Calu3 (cell line): ENCODE measurements around the gene SHTN1. TPM values are rescaled to one million over a fixed set of nuclear protein-coding genes. Genes with fewer than 3 reads are reported as not detected.

Experiments
- BruUV-seq: library from RNA; stranded (reverse); fragments of 400-500 nt; replicated peaks from 2 replicates; lab custom pipeline; 2021; lab: Mats Ljungman, UMichigan
- CTCF ChIA-PET: fragments of 300-600 bp; sonication (Branson Sonifier 250); formaldehyde crosslinking; loops from one replicate; lab custom pipeline; 2022; ENCODE audit warnings: antibody characterized with exemption; lab: Charles Lee
- DNase-seq: peaks from one replicate; pipeline ENCODE4 v3.0.0; 2022
- H3K27ac Mint-ChIP-seq: one replicate; pipeline ENCODE4 v1.8.0; 2022; ENCODE audit warnings: mixed read lengths; ENCODE audit not compliant: unreplicated experiment
- H3K27me3 Mint-ChIP-seq: one replicate; pipeline ENCODE4 v1.8.0; 2022; ENCODE audit warnings: mixed read lengths; ENCODE audit not compliant: unreplicated experiment
- H3K36me3 Mint-ChIP-seq: one replicate; pipeline ENCODE4 v1.8.0; 2022; ENCODE audit warnings: mild to moderate bottlenecking, moderate library complexity, mixed read lengths; ENCODE audit not compliant: insufficient read depth, unreplicated experiment
- H3K4me1 Mint-ChIP-seq: one replicate; pipeline ENCODE4 v1.8.0; 2022; ENCODE audit warnings: mild to moderate bottlenecking, low read depth, mixed read lengths; ENCODE audit not compliant: unreplicated experiment
- H3K4me3 Mint-ChIP-seq: one replicate; pipeline ENCODE4 v1.8.0; 2022; ENCODE audit warnings: mild to moderate bottlenecking, low read depth, moderate library complexity, mixed read lengths; ENCODE audit not compliant: unreplicated experiment
- H3K9me3 Mint-ChIP-seq: one replicate; pipeline ENCODE4 v1.8.0; 2022; ENCODE audit warnings: low read depth, mixed read lengths; ENCODE audit not compliant: unreplicated experiment
- intact Hi-C: fragments of 100-400 bp; cut with micrococcal nuclease; formaldehyde crosslinking; loops from one replicate; pipeline ENCODE4 v1.10.0; 2022; ENCODE audit not compliant: unreplicated experiment
- total RNA-seq: library from RNA; stranded (reverse); gene quantifications from 2 replicates; pipeline ENCODE4 v1.2.3, GENCODE V29; 2022
- TF ChIP-seq, protein P1 (sequence below): fragments of 200-600 bp; IDR thresholded peaks from one replicate; pipeline ENCODE4 v1.8.0; 2022; ENCODE audit warnings: antibody characterized with exemption; ENCODE audit not compliant: unreplicated experiment

Gene SHTN1
- total RNA-seq, 1 experiment from 2014 or later: 32.3 TPM

DNA sequence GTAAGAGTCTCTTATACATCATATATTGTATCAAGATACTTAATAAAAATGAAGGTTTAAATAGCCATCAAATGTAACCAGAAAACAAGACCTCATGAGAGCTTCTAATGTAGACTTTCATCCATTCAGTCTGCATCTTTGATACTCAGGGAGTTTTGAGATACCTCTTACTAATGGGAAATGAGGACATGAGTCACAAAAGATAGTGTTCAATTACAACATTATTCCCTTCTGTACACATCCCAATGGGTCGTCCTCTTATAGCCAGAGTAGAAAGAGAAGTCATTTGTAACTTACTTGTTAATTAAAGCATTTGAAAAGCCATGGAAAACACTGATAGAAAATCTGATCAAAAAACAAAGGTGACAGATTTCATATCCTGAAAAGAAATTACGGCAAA is 19.4 kb downstream of the SHTN1 start:
- intact Hi-C loops: no loop called here
- H3K4me1 Mint-ChIP-seq: peaks cover 13% of the 10 kb centered on the region
- H3K27me3 Mint-ChIP-seq: no peaks in the 10 kb centered on the region
- DNase-seq: no peak
- peaks cover 6% of the 10 kb centered on the region for H3K36me3 Mint-ChIP-seq
- H3K9me3 Mint-ChIP-seq: no peaks in the 10 kb centered on the region
- CTCF ChIA-PET: no interaction called here
- BruUV-seq: no TSS peak
- H3K27ac Mint-ChIP-seq: no peak overlapping the region
- TF ChIP-seq, protein P1, sequence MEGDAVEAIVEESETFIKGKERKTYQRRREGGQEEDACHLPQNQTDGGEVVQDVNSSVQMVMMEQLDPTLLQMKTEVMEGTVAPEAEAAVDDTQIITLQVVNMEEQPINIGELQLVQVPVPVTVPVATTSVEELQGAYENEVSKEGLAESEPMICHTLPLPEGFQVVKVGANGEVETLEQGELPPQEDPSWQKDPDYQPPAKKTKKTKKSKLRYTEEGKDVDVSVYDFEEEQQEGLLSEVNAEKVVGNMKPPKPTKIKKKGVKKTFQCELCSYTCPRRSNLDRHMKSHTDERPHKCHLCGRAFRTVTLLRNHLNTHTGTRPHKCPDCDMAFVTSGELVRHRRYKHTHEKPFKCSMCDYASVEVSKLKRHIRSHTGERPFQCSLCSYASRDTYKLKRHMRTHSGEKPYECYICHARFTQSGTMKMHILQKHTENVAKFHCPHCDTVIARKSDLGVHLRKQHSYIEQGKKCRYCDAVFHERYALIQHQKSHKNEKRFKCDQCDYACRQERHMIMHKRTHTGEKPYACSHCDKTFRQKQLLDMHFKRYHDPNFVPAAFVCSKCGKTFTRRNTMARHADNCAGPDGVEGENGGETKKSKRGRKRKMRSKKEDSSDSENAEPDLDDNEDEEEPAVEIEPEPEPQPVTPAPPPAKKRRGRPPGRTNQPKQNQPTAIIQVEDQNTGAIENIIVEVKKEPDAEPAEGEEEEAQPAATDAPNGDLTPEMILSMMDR: no peak
- no peak overlapping the region for H3K4me3 Mint-ChIP-seq

DNA sequence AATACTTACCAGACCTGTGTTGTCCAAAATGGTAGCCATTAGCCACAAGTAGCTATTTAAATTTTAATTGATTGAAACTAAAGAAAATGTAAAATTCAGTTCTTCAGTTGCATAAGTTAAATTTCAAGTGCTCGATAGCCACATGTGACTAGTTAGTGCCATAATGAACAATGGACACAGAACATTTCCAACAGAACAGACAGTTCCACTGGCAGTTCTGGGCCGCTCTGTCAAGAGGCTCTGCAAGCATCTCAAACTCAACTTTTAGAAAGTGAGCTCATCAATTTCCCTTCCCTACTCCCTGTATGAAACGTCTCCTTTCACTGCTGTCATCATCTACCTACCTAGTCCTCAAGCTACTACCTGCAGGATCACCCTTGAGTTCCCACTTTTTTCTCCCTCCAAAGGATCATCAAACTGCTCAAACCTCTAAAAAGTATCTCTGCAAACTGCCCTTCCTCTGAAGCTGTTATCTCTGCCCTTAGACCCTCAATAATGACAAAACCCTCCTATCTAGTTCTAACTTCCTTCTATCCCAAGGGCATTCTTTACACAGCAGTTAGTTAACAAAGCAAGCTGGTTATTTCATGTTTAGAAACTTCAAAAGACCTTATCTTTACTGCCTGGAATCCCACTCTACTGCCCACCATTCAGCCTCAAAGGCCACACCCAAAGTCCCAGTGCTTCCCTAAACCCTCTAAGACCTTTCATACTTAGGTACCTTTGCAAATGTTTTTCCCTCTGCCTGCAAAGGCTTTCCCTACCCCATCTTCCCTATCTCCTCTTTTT is 20.6 kb downstream of the SHTN1 start:
- peaks cover 2% of the 10 kb centered on the region for H3K36me3 Mint-ChIP-seq
- BruUV-seq: no TSS peak
- H3K9me3 Mint-ChIP-seq: no peaks in the 10 kb centered on the region
- no peak overlapping the region for H3K27ac Mint-ChIP-seq
- no peak overlapping the region for H3K4me3 Mint-ChIP-seq
- intact Hi-C loops: no loop called here
- H3K4me1 Mint-ChIP-seq: peaks cover 13% of the 10 kb centered on the region
- DNase-seq: no peak
- H3K27me3 Mint-ChIP-seq: no peaks in the 10 kb centered on the region
- TF ChIP-seq, protein P1: no peak
- CTCF ChIA-PET: no interaction called here

DNA sequence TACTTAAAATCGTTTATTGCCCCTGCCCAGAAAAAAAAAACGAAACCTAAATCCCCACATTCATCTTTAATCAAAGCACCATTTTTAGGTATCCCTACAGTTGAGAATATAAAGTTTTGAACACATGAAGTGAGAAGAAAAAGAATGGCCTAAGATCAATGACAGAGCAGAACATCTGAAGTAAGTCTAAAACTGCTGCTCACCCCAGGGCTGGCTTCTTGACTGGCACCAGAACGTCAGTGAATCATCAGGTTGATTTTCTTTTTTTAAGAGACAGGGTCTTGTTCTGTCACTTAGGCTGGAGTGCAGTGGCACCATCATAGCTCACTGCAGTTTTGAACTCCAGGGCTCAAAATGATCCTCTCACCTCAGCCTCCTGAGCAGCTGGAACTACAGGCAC is 24.9 kb downstream of the SHTN1 start:
- no TSS peak for BruUV-seq
- H3K4me1 Mint-ChIP-seq: peaks cover 10% of the 10 kb centered on the region
- H3K27ac Mint-ChIP-seq: no peak overlapping the region
- no peak overlapping the region for H3K4me3 Mint-ChIP-seq
- no peaks in the 10 kb centered on the region for H3K27me3 Mint-ChIP-seq
- CTCF ChIA-PET: no interaction called here
- H3K36me3 Mint-ChIP-seq: no peaks in the 10 kb centered on the region
- H3K9me3 Mint-ChIP-seq: no peaks in the 10 kb centered on the region
- no peak for DNase-seq
- intact Hi-C loops: no loop called here
- TF ChIP-seq, protein P1: no peak

- Mint-ChIP-seq H3K4me1 (peaks cover 11% of the 10 kb centered on the region), H3K27me3 (no peaks in the 10 kb centered on the region), H3K36me3 (no peaks in the 10 kb centered on the region), H3K9me3 (no peaks in the 10 kb centered on the region), H3K27ac (no peak overlapping the region), H3K4me3 (no peak overlapping the region)
- DNase-seq: no peak
- CTCF ChIA-PET: no interaction called here
- TF ChIP-seq, protein P1: no peak
- intact Hi-C loops: no loop called here
- BruUV-seq: no TSS peak
Measured at GRCh38 chr10:116978901-116979300, 26.1 kb downstream of the SHTN1 start.
